Endothelial cell of umbilical vein (primary cell): ENCODE measurements around the gene RAP1GAP. TPM values are rescaled to one million over a fixed set of nuclear protein-coding genes. Genes with fewer than 3 reads are reported as not detected.

Experiments used
- BruUV-seq: library from RNA; stranded (reverse); fragments of 400-500 nt; replicated peaks from 2 replicates; lab custom pipeline; 2021; lab: Mats Ljungman, UMichigan
- CTCF ChIA-PET: fragments of 300-600, 350-600 bp; sonication (Branson Sonifier 250); formaldehyde crosslinking; loops from one replicate; lab custom pipeline; 2021; ENCODE audit warnings: antibody characterized with exemption, inconsistent platforms; lab: Charles Lee
- POLR2A ChIA-PET: fragments of 300-600, 350-600 bp; sonication (Branson Sonifier 250); formaldehyde crosslinking; loops from one replicate; lab custom pipeline; 2021; ENCODE audit warnings: antibody characterized with exemption, inconsistent platforms; lab: Charles Lee
- DNase-seq: peaks from one replicate; pipeline ENCODE4 v3.0.0-alpha.2; 2011; ENCODE audit warnings: low read depth, low spot score
- FAIRE-seq: peaks from 2 replicates; lab custom pipeline; 2011; peaks lifted over from hg19 to GRCh38; lab: Jason Lieb, UNC
- H2AFZ ChIP-seq: 2 replicates; pipeline ENCODE4 v1.6.0; 2012; ENCODE audit warnings: low read depth, low read length, control low read depth, inconsistent platforms
- H3K27ac ChIP-seq: 2 replicates; pipeline ENCODE4 v1.5.1; 2011; ENCODE audit warnings: low read depth, mild to moderate bottlenecking, control low read depth, low read length, moderate library complexity; ENCODE audit not compliant: insufficient read depth
- H3K27me3 ChIP-seq, 2 experiments: 2 replicates each; pipeline versions ENCODE4 v1.6.0 to v1.6.1; 2011; ENCODE audit warnings: low read length in 2 of 2, mixed read lengths in 1 of 2; ENCODE audit not compliant: control insufficient read depth in 2 of 2, insufficient read depth in 2 of 2
- H3K36me3 ChIP-seq, 2 experiments: 2 replicates in 1 of 2; 3 replicates in 1 of 2; pipeline ENCODE4 v1.5.1; 2011; ENCODE audit warnings: low read length in 2 of 2, mild to moderate bottlenecking in 1 of 2, moderate library complexity in 1 of 2; ENCODE audit not compliant: control insufficient read depth in 2 of 2, insufficient read depth in 2 of 2; ENCODE audit errors: extremely low read depth in 1 of 2
- H3K4me1 ChIP-seq: 3 replicates; pipeline ENCODE4 v1.5.1; 2011; ENCODE audit warnings: mild to moderate bottlenecking, low read length; ENCODE audit not compliant: control insufficient read depth, insufficient read depth; ENCODE audit errors: extremely low read depth
- H3K4me2 ChIP-seq: 2 replicates; pipeline ENCODE4 v1.6.1; 2011; ENCODE audit warnings: low read length, control low read depth, mixed read lengths; ENCODE audit not compliant: insufficient read depth
- H3K4me3 ChIP-seq, 3 experiments: fragments of 200-600 bp in 1 of 3; sonication (generic), shearing (Covaris generic) in 1 of 3; replicated peaks in 1 of 3; 2 replicates each; pipeline ENCODE4 v1.5.1; 2011 to 2016; ENCODE audit warnings: control low read depth in 3 of 3, low read length in 3 of 3, mild to moderate bottlenecking in 2 of 3, inconsistent platforms in 1 of 3, low read depth in 1 of 3, moderate library complexity in 1 of 3; ENCODE audit not compliant: insufficient read depth in 1 of 3
- H3K79me2 ChIP-seq: 2 replicates; pipeline ENCODE4 v1.6.0; 2012; ENCODE audit warnings: low read length, inconsistent platforms; ENCODE audit not compliant: control insufficient read depth, insufficient read depth
- H3K9ac ChIP-seq: replicated peaks from 2 replicates; pipeline ENCODE3; 2011; ENCODE audit warnings: low read length, control low read depth; ENCODE audit not compliant: insufficient read depth; ENCODE audit errors: extremely low read depth
- H3K9me1 ChIP-seq: replicated peaks from 3 replicates; pipeline ENCODE4 v1.6.0; 2011; ENCODE audit warnings: mild to moderate bottlenecking, low read length; ENCODE audit not compliant: control insufficient read depth, insufficient read depth; ENCODE audit errors: extremely low read depth
- H3K9me3 ChIP-seq: replicated peaks from 2 replicates; pipeline ENCODE4 v1.5.1; 2012; ENCODE audit warnings: low read length, inconsistent platforms; ENCODE audit not compliant: control insufficient read depth, insufficient read depth
- H4K20me1 ChIP-seq: replicated peaks from 2 replicates; pipeline ENCODE3; 2011; ENCODE audit warnings: mild to moderate bottlenecking, low read length; ENCODE audit not compliant: control insufficient read depth, insufficient read depth; ENCODE audit errors: extremely low read depth
- CTCF ChIP-seq, 2 donors: IDR thresholded peaks; 1 replicate in 1 of 2; 2 replicates in 1 of 2; pipeline ENCODE4 v1.5.1; 2011; ENCODE audit warnings: low read length in 2 of 2, mild to moderate bottlenecking in 2 of 2, moderate library complexity in 2 of 2, control low read depth in 1 of 2, inconsistent platforms in 1 of 2, low read depth in 1 of 2; ENCODE audit not compliant: insufficient read depth in 1 of 2; ENCODE audit errors: extremely low read depth in 1 of 2
- POLR2AphosphoS5 ChIP-seq: IDR thresholded peaks from 2 replicates; pipeline ENCODE4 v1.6.1; 2012; ENCODE audit warnings: low read depth, mild to moderate bottlenecking, control low read depth, low read length, moderate library complexity; ENCODE audit not compliant: insufficient read depth
- dilution Hi-C: fragments of 300-500 bp; cut with MboI; formaldehyde crosslinking; loops from one replicate; pipeline ENCODE4 v1.15.0; 2019; ENCODE audit warnings: low sequenced_read_pairs; ENCODE audit not compliant: extremely low pct_ligation_motif_present
- intact Hi-C: fragments of 100-400 bp; cut with micrococcal nuclease; formaldehyde crosslinking; loops from one replicate; pipeline ENCODE4 v1.10.0; 2022
- polyA plus RNA-seq, 4 experiments: library from polyadenylated mRNA; depleted of rRNA in 3 of 4; stranded (reverse) in 3 of 4; unstranded in 1 of 4; fragments of >200 nt; gene quantifications; 2 replicates each; pipeline versions ENCODE4 v1.2.1 to v1.2.3, GENCODE V29; 2011 to 2012; ENCODE audit warnings: missing spikeins in 1 of 4
- total RNA-seq: library from RNA; stranded (reverse); gene quantifications from 2 replicates; pipeline ENCODE4 v1.2.3, GENCODE V29; 2021

The RAP1GAP gene
- total and polyA plus RNA-seq, 2 donors (not counting 3 experiments of a cell fraction or from before 2014, with no cell fraction given): 0.07 to 0.20 TPM

- no peak overlapping the region for H3K4me3 ChIP-seq
- H3K36me3 ChIP-seq: no peaks in the 10 kb centered on the region
- intact Hi-C loops: no loop called here
- POLR2A ChIA-PET: interaction anchor here (0.5 kb wide), 1 partner anchor 117 kb away, joined by 3 read pairs; no protein-coding TSS in a partner anchor
- peaks cover 10 to 17% of the 10 kb centered on the region in 2 experiments for H3K27me3 ChIP-seq
- FAIRE-seq (no peak), DNase-seq (no peak)
- H3K9ac ChIP-seq: no peak overlapping the region
- H4K20me1 ChIP-seq: no peaks in the 10 kb centered on the region
- no peaks in the 10 kb centered on the region for H3K4me1 ChIP-seq
- no peaks in the 10 kb centered on the region for H3K9me1 ChIP-seq
- no peaks in the 10 kb centered on the region for H3K79me2 ChIP-seq
- no TSS peak for BruUV-seq
- CTCF ChIA-PET: interaction anchor here (1.0 to 1.4 kb wide), 2 partner anchors 23 to 293 kb away, joined by 3 to 5 read pairs; no protein-coding TSS in a partner anchor
- TF ChIP-seq POLR2AphosphoS5: no peak
- TF ChIP-seq CTCF (IDR thresholded peaks at IDR 0.05; ENCODE audit: extremely low read depth in 1 of 2, insufficient read depth in 1 of 2, low read depth in 1 of 2, low read length in 2 of 2): no peak
- H3K9me3 ChIP-seq: no peaks in the 10 kb centered on the region
- H3K27ac ChIP-seq: no peak overlapping the region
- dilution Hi-C loops: no loop called here
- H3K4me2 ChIP-seq: no peak overlapping the region
- H2AFZ ChIP-seq: no peak overlapping the region
Measured at GRCh38 chr1:21663248-21663950, 5.8 kb downstream of the RAP1GAP start.
